Stomach (tissue), 9 donors: ENCODE data around the gene CELF5. TPM values are rescaled to one million over a fixed set of nuclear protein-coding genes. Genes with fewer than 3 reads are reported as not detected.
"Not testable (repeated sequence)": the region's sequence is repeated elsewhere in the genome, so short reads cannot be mapped to it uniquely, and the experiment has no call there.

Experiments used
- DNase-seq, 2 donors: peaks; one replicate each; pipeline versions ENCODE4 v3.0.0 to v3.0.0-alpha.2; 2013 to 2019
- H3K27ac ChIP-seq, 5 donors: fragments of 200-600 bp in 4 of 5; sonication (generic) in 4 of 5; one replicate each; pipeline ENCODE4 v1.5.1; 2013 to 2019; ENCODE audit warnings: mild to moderate bottlenecking in 1 of 5, moderate library complexity in 1 of 5
- H3K27me3 ChIP-seq, 3 donors: fragments of 200-600 bp; sonication (generic); one replicate each; pipeline ENCODE4 v1.5.1; 2017 to 2019; ENCODE audit warnings: mixed run types in 1 of 3
- H3K36me3 ChIP-seq, 4 donors: fragments of 200-600 bp; sonication (generic); 1 replicate in 3 of 4; 2 replicates in 1 of 4; pipeline ENCODE4 v1.5.1; 2016 to 2019
- H3K4me1 ChIP-seq, 4 donors: fragments of 200-600 bp; sonication (generic); one replicate each; pipeline ENCODE4 v1.5.1; 2016 to 2019
- H3K4me3 ChIP-seq, 4 donors: fragments of 200-600 bp; sonication (generic) in 3 of 4; one replicate each; pipeline ENCODE4 v1.5.1; 2016 to 2019; ENCODE audit warnings: mild to moderate bottlenecking in 1 of 4
- H3K9me3 ChIP-seq, 4 donors: fragments of 200-600 bp; sonication (generic); one replicate each; pipeline ENCODE4 v1.5.1; 2016 to 2019
- CTCF ChIP-seq, 7 experiments: fragments of 450-650 bp in 4 of 7; fragments of 200-600 bp in 3 of 7; sonication (generic) in 3 of 7; IDR thresholded peaks; one replicate each; pipeline ENCODE4 v1.5.1; 2016 to 2019; ENCODE audit warnings: antibody characterized with exemption in 7 of 7, control low read depth in 2 of 7, mild to moderate bottlenecking in 1 of 7
- EP300 ChIP-seq: sonication (generic); formaldehyde crosslinking; IDR thresholded peaks from one replicate; pipeline ENCODE4 v1.6.1; 2017; ENCODE audit warnings: antibody characterized with exemption
- POLR2A ChIP-seq, 4 donors: fragments of 450-650 bp; IDR thresholded peaks; one replicate each; pipeline ENCODE4 v1.6.1; 2016; ENCODE audit warnings: antibody characterized with exemption in 4 of 4, control low read depth in 2 of 4, mild to moderate bottlenecking in 1 of 4, moderate library complexity in 1 of 4
- POLR2AphosphoS5 ChIP-seq, 3 donors: sonication (generic); formaldehyde crosslinking; IDR thresholded peaks; one replicate each; pipeline ENCODE4 v1.6.1; 2016; ENCODE audit warnings: antibody characterized with exemption in 3 of 3
- WGBS, 5 donors: extraction: QIAGEN DNeasy Blood & Tissue Kit in 3 of 5; methylation state at CpG; one replicate each; pipeline versions ENCODE4 v1.1.5 to v1.1.7; 2013 to 2018; 5-methylcytosine and 5-hydroxymethylcytosine counted together
- intact Hi-C: fragments of 100-400 bp; cut with DNase I; formaldehyde crosslinking; loops from one replicate; pipeline ENCODE4 v1.15.1; 2023; ENCODE audit warnings: low total_unique reads
- polyA plus RNA-seq, 3 donors: library from polyadenylated mRNA; stranded (reverse); fragments of 200-250 nt; gene quantifications; one replicate each; pipeline ENCODE4 v1.2.3, GENCODE V29; 2013
- total RNA-seq, 5 donors: library from RNA; depleted of rRNA; stranded (reverse); fragments of >200 nt; gene quantifications; one replicate each; pipeline versions ENCODE4 v1.1.0 to v1.2.3, GENCODE V29; 2014 to 2016
- donor health status: healthy with polysubstance abuse.
- donor health status: Bipolar disorder and iron deficiency.
- donor health status: healthy.

Gene CELF5
- total and polyA plus RNA-seq, 8 donors, result 0.18 TPM; not detected in 6

DNA sequence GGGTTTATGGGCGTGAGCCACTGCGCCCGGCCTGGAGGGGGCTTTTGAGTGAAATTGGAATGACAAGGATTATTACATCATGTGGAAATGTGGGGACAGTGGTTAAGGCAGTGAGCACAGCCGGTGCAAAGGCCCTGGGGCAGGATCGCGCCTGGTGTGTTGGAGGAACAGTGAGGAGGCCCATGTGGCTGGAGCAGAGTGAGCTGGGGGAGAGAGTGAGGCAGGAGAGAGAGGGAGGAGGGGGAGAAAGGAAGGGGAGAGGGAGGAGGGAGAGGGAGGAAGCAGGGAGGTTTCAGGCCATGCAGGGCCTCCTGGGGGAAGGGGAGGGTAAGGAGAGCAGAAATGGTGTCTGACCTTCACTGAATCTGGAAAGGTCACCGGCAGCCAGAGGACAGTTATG, 11.3 kb upstream of the CELF5 start:
- H3K27ac ChIP-seq, result no peak overlapping the region
- DNase-seq, result no peak
- intact Hi-C loops, result no loop called here
- TF ChIP-seq POLR2A (IDR thresholded peaks at IDR 0.05) (no peak), EP300 (no peak), CTCF (IDR thresholded peaks at IDR 0.05) (no peak), POLR2AphosphoS5 (IDR thresholded peaks at IDR 0.05) (no peak)
- no peaks in the 10 kb centered on the region for H3K9me3 ChIP-seq
- no peak overlapping the region for H3K4me3 ChIP-seq
- no peaks in the 10 kb centered on the region for H3K27me3 ChIP-seq
- WGBS, 5 donors, result 91 to 96% (median 93%) methylated on average over 7 of the region's 7 CpGs
- H3K36me3 ChIP-seq, result peaks cover 0 to 12% (median 11%) of the 10 kb centered on the region in 4 donors
- H3K4me1 ChIP-seq, result no peaks in the 10 kb centered on the region

- peaks cover 0 to 9% (median 3%) of the 10 kb centered on the region in 3 donors for H3K27me3 ChIP-seq
- TF ChIP-seq POLR2A (IDR thresholded peaks at IDR 0.05), result no peak
- no peak for TF ChIP-seq POLR2AphosphoS5 (IDR thresholded peaks at IDR 0.05)
- TF ChIP-seq EP300, result no peak
- TF ChIP-seq CTCF (IDR thresholded peaks at IDR 0.05), result no peak
- H3K4me1 ChIP-seq, result no peaks in the 10 kb centered on the region
- H3K36me3 ChIP-seq, result no peaks in the 10 kb centered on the region
- no peak for DNase-seq
- WGBS, 5 donors, result 89 to 100% (median 96%) methylated on average over 5 of the region's 5 CpGs
- no peak overlapping the region for H3K27ac ChIP-seq
- H3K9me3 ChIP-seq, result no peaks in the 10 kb centered on the region
- no peak overlapping the region for H3K4me3 ChIP-seq
- intact Hi-C loops, result no loop called here
These were observed 7.6 kb upstream of the CELF5 start for GRCh38 chr19:3216874-3217273.

- no peaks in the 10 kb centered on the region for H3K9me3 ChIP-seq
- H3K4me1 ChIP-seq, result peaks cover 4 to 13% (median 7%) of the 10 kb centered on the region in 4 donors
- no peak overlapping the region for H3K27ac ChIP-seq
- no peak for TF ChIP-seq POLR2A (IDR thresholded peaks at IDR 0.05)
- TF ChIP-seq CTCF (IDR thresholded peaks at IDR 0.05), result no peak
- no peak for TF ChIP-seq EP300
- TF ChIP-seq POLR2AphosphoS5 (IDR thresholded peaks at IDR 0.05), result no peak
- 64 to 81% (median 78%) methylated on average over 12 of the region's 12 CpGs for WGBS, 5 donors
- H3K27me3 ChIP-seq, result peaks cover 6 to 45% (median 28%) of the 10 kb centered on the region in 3 donors
- DNase-seq, result no peak
- no peak overlapping the region for H3K4me3 ChIP-seq
- no peaks in the 10 kb centered on the region for H3K36me3 ChIP-seq
- intact Hi-C loops, result no loop called here
These were observed 3.9 kb upstream of the CELF5 start for GRCh38 chr19:3220576-3220975.

DNA sequence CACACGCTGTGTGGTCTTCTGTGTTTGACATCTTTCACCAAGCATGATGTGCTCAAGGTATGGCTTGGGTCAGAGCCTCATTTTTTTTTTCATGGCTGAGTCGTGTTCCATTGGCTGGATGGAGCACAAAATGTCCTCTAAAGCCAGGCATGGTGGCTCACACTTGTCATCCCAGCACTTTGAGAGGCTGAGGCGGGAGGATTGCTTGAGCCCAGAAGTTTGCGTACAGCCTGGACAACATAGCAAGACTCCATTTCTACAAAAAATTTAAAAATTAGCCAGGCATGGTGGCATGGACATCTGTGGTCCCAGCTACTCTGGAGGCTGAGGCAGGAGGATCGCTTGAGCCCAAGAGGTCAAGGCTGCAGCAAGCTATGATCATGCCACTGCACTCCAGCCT, 2.9 kb upstream of the CELF5 start:
- 67 to 96% (median 85%) methylated on average over 5 of the region's 5 CpGs for WGBS, 5 donors
- Histone ChIP-seq H3K27me3 (peaks cover 6 to 55% (median 38%) of the 10 kb centered on the region in 3 donors), H3K4me1 (peaks cover 4 to 13% (median 8%) of the 10 kb centered on the region in 4 donors)
- H3K4me3 ChIP-seq, intact Hi-C loops, DNase-seq, H3K9me3 ChIP-seq, H3K36me3 ChIP-seq, H3K27ac ChIP-seq: not testable (repeated sequence)

- H3K4me3 ChIP-seq, result no peak overlapping the region
- intact Hi-C loops, result no loop called here
- WGBS, 5 donors, result 82 to 92% (median 90%) methylated on average over 5 of the region's 5 CpGs
- H3K9me3 ChIP-seq, result no peaks in the 10 kb centered on the region
- peaks cover 6 to 67% (median 45%) of the 10 kb centered on the region in 3 donors for H3K27me3 ChIP-seq
- H3K4me1 ChIP-seq, result peaks cover 4 to 13% (median 8%) of the 10 kb centered on the region in 4 donors
- TF ChIP-seq POLR2AphosphoS5 (IDR thresholded peaks at IDR 0.05) (no peak), CTCF (IDR thresholded peaks at IDR 0.05) (no peak), EP300 (no peak), POLR2A (IDR thresholded peaks at IDR 0.05) (no peak)
- H3K36me3 ChIP-seq, result no peaks in the 10 kb centered on the region
- DNase-seq, result no peak
- no peak overlapping the region for H3K27ac ChIP-seq
These were observed 1.8 kb upstream of the CELF5 start for GRCh38 chr19:3222709-3223108.
